GM19463 (cell line): Measurements from ENCODE around the gene GLT8D1.
A peak's percentile ranks its signal among the peaks of the same experiment; 100 is the strongest.
"Not testable (repeated sequence)": the region's sequence is repeated elsewhere in the genome, so short reads cannot be mapped to it uniquely, and the experiment has no call there.

Source experiments
- ATAC-seq: cut with Tn5 transposase; IDR thresholded peaks from one replicate; pipeline ENCODE4 v1.9.1; 2021; ENCODE audit warnings: mild to moderate bottlenecking, moderate library complexity; ENCODE audit not compliant: unreplicated experiment

GLT8D1 gene, protein sequence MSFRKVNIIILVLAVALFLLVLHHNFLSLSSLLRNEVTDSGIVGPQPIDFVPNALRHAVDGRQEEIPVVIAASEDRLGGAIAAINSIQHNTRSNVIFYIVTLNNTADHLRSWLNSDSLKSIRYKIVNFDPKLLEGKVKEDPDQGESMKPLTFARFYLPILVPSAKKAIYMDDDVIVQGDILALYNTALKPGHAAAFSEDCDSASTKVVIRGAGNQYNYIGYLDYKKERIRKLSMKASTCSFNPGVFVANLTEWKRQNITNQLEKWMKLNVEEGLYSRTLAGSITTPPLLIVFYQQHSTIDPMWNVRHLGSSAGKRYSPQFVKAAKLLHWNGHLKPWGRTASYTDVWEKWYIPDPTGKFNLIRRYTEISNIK

DNA sequence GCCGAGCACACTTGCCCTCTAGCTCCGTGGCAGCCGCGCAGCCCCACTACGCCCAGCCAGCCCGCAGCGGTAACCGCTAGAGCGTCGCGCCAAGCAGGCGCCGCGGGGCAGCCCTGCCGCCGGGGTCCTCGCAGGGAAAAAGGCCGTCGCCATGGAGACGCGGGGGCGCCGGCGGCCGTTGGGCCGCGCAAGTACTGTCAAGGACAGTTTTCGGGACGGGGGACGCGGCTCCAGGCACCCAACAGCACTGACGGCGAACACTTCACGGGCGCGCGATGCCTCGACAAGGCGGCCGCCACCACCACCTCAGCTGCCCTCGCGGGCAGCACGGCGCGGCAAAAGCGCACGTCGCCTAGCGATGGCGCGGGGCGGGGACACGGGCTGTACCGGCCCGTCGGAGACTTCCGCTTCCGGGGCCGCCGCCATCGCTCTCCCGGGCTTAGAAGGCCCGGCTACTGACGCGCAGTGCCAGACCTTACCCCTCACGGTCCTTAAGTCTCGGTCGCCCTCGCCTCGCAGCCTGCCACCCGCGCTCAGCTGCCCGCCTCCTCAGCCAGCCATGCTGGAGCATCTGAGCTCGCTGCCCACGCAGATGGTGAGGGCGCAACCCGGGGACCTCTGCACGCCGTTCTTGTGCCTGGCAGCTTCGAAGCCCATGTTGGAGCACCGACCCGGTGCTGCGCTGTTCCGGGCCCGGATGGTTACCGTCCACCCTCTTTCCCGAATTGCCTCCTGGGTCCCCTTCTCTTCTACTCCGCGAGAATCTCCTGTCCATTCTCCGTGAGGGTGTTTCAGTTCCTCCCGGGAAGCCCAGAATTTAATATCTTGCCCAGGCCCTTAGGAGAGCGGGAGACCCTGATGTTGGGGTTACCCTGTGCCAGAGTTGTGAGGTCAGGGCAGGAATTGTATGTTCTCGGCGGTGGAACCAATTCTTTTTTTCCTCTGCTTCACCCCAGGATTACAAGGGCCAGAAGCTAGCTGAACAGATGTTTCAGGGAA lies at the start of gene GLT8D1, which contains the start of gene SPCS1:
Gene GLT8D1, minus strand, starts transcription at position 104 of the 999 bp plus-strand sequence. CDS start 5,331 bp downstream, outside the sequence.
Gene SPCS1, plus strand, starts transcription at position 419 of the 999 bp plus-strand sequence. Its CDS starts 141 bp downstream, at position 560.
- ATAC-seq: peak; percentile 89

DNA sequence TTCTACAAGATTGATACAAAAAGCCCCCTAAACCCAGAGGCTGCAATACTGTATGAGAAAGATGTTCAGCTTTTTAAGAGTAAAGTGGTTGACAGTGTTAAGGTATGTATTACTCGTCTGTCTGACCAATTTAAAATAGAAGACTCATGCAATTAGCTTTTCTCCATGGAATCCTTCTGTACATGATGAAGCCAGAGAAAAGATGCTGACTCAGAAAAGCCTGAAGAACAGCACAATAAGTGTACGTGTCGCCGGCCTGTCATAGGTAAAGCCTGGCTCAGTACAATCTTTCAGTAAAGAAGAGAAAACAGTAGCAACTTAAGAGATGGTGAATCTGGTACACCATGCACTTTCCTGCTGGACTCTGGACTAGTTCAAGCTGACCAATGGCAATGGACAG lies 48.8 kb upstream of the GLT8D1 start:
- no peak for ATAC-seq

DNA sequence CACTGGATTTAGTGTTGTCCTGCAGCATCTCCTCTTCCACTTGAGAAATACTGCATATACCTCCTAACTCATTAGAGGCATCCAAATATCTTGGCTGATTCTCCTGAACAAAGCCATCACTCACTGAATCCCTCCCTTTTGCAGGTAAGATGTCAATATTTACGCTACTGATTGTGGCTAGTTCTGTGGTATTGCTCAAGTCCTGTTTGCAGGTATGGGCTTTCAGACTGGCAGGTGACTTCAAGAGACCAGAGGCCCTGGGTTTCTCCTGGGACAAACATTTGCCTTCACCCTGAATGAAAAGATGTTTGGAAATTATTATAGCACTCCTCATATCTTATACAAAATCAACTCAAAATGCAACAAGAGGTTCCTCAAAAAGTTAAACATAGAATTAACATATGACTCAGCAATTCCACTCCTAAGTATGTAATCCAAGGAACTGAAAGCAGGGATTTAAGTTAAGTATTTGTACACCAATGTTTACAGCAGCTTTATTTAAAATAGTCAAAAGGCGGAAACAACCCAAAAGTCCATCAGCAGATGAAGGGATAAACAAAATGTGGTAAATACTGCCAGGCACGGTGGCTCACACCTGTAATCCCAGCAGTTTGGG lies 46.6 kb upstream of the GLT8D1 start:
- no peak for ATAC-seq

DNA sequence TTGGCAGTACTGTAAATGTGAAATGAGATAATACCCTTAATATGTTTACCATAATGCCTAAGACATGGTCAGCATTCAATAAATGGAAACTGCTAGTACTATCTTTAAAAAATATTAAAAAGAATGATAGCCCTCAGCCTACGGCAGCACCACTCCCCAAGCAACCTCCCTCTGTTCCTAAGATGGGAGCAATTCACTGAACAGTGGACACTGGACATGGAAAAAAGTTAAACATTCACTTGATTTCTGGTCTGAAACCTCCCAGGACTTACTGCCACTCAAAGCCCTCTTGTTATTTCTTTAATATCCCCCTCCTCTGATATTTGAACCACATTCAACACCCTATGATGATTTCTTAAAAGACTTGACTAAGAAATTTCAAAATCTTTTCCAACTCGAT lies 38.1 kb upstream of the GLT8D1 start:
- ATAC-seq: no peak

DNA sequence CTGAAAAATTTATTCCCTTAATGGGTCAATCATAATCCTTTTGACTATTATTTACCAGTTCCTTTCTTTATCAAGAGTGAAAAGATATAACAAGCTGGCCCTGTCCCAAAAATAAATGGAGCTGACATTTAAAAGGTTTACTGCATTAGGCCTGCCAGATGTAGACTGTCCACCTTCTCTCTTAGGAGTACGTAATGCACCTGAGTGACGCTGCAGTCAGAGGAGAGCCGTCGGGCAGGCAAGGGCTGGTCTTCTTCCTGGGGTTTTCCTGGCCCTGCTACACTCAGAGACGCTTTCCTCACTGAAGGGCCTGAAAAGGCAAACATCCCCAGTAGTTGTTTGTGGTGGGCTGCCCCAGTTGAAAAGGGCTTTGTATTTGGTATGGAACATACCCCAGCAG lies 37.6 kb upstream of the GLT8D1 start:
- no peak for ATAC-seq

DNA sequence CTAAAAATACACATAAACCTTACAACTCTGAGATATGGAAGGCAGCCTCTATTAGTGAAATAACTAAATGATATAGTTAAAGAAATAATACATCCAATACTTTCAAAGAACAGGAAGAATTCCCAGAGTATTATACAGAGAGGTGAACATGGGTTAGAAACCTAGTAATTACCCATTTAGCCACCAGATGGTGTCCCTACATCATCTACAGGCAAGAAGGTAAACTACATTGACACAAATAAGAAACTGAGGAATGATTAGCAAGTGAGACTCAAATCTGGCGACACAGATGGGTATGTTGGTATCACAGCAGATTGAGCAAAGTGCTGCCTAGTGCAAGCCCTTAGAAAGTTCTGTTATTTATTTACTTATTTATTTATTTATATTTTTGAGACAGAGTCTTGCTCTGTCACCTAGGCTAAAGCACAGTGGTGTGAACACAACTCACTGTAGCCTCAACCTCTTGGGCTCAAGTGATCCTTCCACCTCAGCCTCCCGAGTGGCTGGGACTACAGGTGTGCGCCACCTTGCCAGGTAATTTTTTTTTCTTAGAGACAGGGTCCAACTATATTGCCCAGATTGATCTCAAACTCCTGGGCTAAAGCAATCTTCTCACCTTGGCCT lies 36.9 kb upstream of the GLT8D1 start:
- ATAC-seq: no peak

DNA sequence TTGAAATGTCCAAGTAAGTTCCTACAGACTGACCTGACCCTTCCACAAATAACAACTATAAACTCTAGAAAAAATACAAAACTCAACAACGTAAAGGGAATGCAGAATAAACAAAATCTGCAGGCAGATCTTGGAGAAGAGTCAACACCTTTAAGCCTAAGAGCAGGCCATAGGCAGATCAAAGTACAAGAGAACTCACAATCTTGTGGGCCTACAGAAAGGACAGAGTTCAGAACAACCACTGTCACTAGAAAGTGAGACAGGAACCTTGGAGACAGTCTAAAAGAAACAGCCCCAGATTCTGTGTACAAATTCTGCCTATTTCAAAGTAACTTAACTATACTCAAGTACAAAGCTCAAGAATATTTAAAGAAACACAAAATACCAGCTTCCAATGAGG lies 34.1 kb upstream of the GLT8D1 start:
- ATAC-seq: no peak

DNA sequence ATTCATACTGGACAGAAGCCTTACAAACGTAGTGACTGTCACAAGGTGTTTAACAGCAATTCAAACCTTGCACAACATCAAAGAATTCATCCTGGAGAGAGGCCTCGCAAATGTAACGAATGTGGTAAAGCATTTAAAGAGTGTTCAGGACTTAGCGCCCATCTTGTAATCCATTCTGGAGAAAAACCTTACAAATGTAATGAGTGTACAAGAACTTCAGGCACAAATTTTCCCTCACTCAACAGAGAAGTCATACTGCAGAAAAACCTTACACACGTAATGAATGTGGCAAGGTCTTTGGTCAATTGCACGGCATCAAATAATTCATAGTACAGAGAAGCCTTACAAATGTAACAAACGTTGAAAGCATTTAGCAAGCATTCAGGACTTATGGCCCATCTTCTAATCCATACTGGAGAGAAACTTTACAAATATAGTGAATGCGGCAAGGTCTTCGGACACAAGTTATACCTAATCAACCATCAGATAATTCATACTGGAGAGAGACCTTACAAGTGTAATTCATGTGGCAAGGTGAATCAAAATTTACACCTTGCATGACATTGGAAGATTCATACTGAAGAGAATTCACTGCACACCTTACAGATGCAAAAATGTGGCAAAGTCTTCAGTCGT lies 27.8 kb upstream of the GLT8D1 start:
- ATAC-seq: no peak

DNA sequence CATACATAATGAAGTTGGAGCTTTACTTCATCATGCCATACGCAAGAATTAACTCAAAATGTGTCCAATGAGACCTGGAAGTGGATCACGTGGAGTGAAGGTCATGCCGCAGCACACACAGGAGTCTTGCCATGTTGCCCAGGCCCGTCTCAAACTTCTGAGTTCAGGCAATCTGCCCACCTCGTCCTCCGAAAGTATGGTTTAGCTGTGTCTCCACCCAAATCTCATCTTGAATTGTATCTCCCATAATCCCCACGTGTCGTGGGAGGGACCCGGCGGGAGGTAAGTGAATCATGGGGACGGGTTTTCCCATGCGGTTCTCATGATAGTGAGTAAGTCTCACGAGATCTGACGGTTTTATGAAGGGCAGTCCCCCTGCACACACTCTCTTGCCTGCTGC lies 26.0 kb upstream of the GLT8D1 start:
- no peak for ATAC-seq

DNA sequence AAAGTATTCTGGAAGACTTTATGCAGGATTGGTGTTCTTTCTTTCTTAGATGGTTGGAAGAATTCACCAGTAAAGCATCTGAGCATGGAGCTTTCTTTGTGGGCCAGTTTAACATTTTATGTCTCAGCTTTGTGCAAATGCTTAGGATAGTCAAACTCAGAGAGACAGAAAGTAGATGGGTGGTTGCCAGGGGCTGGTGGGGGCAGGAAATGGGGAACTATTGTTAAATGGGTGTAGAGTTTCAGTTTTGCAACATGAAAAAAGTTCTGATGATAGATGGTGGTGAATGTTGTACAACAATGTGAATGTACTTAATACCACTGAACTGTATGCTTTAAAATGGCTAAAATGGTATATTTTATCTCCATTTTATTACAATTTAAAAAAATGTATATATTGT lies 25.1 kb upstream of the GLT8D1 start:
- ATAC-seq: no peak

DNA sequence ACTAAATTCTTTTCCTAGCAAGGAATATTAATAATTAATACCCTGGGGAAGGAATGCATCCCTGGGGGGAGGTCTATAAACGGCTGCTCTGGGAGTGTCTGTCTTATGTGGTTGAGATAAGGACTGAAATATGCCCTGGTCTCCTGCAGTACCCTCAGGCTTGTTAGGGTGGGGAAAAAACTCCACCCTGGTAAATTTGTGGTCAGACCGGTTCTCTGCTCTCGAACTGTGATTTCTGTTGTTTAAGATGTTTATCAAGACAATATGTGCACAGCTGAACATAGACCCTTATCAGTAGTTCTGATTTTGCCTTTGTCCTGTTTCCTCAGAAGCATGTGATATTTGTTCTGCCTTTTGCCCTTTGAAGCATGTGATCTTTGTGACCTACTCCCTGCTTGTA lies 23.2 kb upstream of the GLT8D1 start:
- ATAC-seq: not testable (repeated sequence)

DNA sequence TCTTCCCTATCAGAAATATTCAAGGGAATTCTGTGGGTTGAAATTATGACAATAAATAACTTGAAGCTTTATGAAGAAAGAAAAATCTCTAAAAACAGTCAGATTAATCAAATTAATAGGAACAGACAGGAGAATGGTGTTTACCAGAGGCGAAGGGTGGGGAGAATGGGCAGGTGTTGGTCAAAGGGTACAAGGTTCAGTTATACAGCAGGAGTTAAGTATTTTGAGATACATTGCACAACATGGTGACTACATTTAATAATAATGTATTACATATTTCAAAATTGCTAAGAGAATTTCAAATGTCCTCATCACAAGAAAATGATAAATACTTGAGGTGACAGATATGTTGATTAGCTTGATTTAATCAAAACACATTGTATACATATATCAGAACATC lies 18.9 kb upstream of the GLT8D1 start:
- ATAC-seq: no peak

DNA sequence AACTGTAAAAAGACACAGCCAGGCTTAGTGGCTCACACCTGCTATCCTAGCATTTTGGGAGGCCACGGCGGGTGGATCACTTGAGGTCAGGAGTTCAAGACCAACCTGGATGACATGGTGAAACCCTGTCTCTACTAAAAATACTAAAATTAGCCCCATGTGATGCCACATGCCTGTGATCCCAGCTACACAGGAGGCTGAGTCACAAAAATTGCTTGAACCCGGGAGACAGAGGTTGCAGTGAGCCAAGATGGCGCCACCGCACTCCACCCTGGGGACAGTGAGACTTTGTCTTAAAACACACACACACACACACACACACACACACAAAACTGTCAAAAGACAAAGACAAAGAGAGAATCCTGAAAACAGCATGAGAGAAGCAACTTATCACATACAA lies 18.3 kb upstream of the GLT8D1 start:
- no peak for ATAC-seq

DNA sequence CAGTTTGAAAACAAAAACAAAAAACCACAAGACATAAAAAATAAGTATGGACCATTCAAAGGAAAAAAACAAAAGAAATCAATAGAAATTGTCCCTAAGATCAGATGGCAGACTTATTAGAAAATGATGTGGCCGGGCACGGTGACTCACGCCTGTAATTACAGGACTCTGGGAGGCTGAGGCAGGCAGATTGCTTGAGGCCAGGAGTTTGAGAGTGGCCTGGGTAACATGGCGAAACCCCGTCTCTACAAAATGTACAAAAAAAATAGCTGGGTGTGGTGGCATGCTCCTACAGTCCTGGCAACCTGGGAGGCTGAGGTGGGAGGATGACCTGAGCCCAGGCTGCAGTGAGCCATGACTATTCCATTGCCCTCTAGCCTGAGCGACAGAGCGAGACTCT lies 16.9 kb upstream of the GLT8D1 start:
- no peak for ATAC-seq

DNA sequence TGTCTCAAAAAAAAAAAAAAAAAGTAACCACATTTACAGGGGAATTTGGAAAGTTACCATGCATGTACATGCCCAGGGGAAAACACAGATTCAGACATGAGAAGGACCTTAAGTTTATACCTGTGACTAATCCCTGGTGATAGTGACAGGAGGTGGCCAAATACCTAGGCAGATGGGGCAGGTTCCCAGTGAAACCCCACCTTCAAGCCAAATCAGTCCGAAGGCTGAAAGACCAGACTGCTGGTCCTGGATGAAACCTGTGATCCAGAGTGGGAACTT lies 16.1 kb upstream of the GLT8D1 start:
- no peak for ATAC-seq

DNA sequence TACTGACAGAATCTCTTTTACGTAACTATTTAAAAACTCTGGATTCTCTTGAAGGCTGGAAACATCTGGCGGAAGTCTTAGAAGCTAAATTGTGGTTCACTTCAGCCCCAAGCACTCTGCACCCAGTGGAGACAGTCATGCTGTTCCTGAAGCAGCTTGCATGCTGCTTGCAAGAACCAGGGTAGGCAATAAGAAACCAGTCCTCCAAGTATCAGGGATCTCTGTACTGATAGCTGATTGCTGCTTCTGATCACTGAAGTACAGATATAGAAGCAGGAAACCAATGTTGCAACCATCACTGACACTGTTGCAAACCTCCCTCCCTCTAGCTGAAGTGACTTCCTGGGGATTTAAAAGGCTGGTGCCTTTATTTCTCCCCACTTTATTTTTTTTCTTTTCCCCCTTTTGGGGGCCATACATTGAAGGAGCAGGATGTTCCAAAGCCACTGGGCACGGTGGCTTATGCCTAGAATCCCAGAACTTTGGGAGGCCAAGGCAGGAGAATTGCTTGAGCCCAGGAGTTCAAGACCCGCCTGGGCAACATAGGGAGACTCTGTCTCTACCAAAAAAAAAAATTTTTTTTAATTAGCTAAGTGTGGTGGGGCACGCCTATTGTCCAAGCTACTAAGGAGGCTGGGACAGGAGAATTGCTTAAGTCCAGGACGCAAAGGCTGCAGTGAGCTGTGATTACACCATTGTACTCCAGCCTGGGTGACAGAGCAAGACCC lies 15.6 kb upstream of the GLT8D1 start:
- ATAC-seq: no peak

DNA sequence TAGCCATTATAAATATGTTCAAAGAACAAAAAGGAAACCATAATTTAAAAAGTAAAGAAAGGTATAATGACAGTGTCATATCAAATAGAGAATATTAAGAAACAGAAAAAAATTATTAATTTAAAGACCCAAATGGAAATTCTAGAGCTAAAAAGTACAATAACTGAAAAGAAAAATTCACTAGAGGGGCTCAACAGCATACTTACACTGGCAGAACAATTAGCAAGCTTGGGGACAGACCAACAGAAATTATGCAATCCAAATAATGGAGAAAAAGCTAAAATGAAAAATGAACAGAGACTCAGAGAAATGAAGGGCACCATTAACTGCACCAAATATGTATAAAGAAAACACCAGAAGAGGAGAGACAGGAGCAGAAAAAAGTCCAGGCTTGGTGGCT lies 14.0 kb upstream of the GLT8D1 start:
- no peak for ATAC-seq

DNA sequence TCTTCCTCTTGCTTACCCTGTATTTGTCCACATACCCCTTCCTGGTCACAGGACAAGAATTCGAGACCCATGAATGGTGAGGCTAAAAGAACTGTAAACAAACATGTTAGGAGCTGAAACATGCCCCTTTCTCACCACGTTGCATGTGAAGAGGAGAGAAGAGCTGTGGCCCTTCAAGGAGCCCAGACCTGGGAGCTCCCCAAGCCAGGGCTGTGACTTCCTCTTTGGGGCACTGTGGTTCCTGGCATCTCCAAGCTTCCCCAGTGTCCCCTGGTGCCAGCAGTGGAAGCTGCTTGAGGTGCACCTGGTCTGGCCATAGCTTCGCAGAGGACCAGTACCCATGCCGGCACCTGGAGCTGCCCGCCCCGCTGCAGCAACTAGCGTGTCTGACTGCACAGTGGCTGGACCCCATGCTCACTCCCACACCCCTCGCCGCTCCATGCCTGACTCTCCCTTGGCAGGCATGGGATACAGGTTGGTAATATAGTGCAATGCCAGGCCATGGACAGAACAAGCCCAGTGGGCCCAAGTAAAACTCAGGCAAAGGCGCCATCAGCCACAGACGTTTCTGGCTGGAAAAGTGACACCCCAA lies 10.2 kb upstream of the GLT8D1 start:
- ATAC-seq: no peak
